Measurements from ENCODE around the gene RGS7. TPM values are rescaled to one million over a fixed set of nuclear protein-coding genes. Genes with fewer than 3 reads are reported as not detected.

RGS7 gene
- total and polyA plus RNA-seq, 10 of the 15 experiments (the other 5 are each of a cell fraction or from before 2014, with no cell fraction given): not detected

DNA sequence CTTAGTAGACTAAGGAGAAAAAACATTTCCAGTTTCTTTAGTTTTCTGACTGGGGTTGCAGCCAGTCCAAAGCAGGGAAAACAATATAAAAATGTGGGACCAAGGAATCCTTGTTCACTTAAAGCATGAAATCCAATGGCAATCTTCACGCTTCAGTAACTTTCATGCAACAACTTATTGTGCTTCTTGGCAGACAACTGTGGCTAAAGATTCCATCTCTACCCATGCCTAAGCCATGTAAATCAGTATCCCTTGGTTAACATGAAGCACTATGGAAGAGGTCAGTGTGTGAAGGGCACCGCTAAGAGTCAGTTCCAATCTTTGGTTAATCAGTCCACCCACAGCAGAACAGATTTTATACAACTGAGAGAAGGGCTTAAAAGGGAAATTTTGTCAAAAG lies 543.3 kb downstream of the RGS7 start:
- CTCF ChIA-PET: no interaction called here
- no peaks in the 10 kb centered on the region for H3K4me1 ChIP-seq (ENCODE audit: control insufficient read depth, insufficient read depth, low read length)

DNA sequence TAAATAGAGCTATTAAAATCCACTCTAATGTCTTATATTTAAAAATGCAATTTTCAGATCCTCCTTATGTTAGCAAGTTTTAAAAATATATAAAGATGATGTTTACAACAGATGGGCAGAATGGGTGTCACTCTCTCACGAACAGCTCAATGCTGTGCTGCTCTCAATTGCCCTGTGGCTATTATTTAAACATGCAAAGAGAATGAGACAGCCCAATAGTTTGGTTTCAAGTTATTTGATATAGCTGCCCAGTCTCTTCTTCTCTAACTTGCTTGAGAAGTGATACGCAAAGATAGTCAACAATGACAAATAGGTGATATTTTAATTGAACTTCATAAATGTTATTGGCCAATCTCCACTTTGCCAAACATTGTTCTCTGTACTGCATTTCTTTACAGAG lies 545.7 kb downstream of the RGS7 start:
- no peak overlapping the region for H3K4me2 ChIP-seq (ENCODE audit: control insufficient read depth, insufficient read depth)
- H3K36me3 ChIP-seq (ENCODE audit: control insufficient read depth in 2 of 2, insufficient read depth in 2 of 2, low read length in 1 of 2): no peaks in the 10 kb centered on the region
- H3K4me3 ChIP-seq: no peak overlapping the region
- in situ Hi-C loops (cut with MboI) (no loop called here), intact Hi-C loops (cut with micrococcal nuclease; ENCODE audit: unreplicated experiment) (no loop called here)
- H4K20me1 ChIP-seq (ENCODE audit: control insufficient read depth, insufficient read depth): no peaks in the 10 kb centered on the region
- ChIA-PET RAD21 (ENCODE audit: unreplicated experiment) (no interaction called here), POLR2A (no interaction called here), CTCF (interaction anchor here (1.0 kb wide), 1 partner anchor 118 kb away, joined by 3 read pairs; no protein-coding TSS in a partner anchor), SMC1A (ENCODE audit: uncharacterized antibody, unreplicated experiment) (no interaction called here)
- H3K4me1 ChIP-seq (ENCODE audit: control insufficient read depth, insufficient read depth, low read length): no peaks in the 10 kb centered on the region
- FAIRE-seq (no peak), ATAC-seq (no peak), DNase-seq (ENCODE audit: low read depth, low spot score) (no peak)
- no peak overlapping the region for H3K27ac ChIP-seq (ENCODE audit: control insufficient read depth, insufficient read depth)
- no TSS peak for BruUV-seq (replicated peaks)
- H2AFZ ChIP-seq (ENCODE audit: control insufficient read depth, low read depth, low read length): no peak overlapping the region
- 44% methylated on average over 2 of the region's 2 CpGs for WGBS (ENCODE audit: insufficient coverage, insufficient replicate concordance, low lambda C conversion rate, missing lambda C conversion rate)
- H3K9ac ChIP-seq (ENCODE audit: control insufficient read depth, insufficient read depth, low read length): no peak overlapping the region
- H3K79me2 ChIP-seq (ENCODE audit: control insufficient read depth, insufficient read depth, low read length): no peaks in the 10 kb centered on the region
- no peaks in the 10 kb centered on the region for H3K27me3 ChIP-seq (replicated peaks in 1 of 2; ENCODE audit: control insufficient read depth in 2 of 2, insufficient read depth in 2 of 2, low read length in 1 of 2)
- H3K9me3 ChIP-seq (replicated peaks; ENCODE audit: control insufficient read depth, insufficient read depth, low read length): no peaks in the 10 kb centered on the region
- TF ChIP-seq RBBP5 (conservative IDR thresholded peaks at IDR 0.05) (no peak), POLR2A (IDR thresholded peaks at IDR 0.05; ENCODE audit: low read depth, low read length) (no peak), CBX3 (IDR thresholded peaks at IDR 0.05; ENCODE audit: borderline replicate concordance, low read depth) (no peak)
- TF ChIP-seq, protein P1, sequence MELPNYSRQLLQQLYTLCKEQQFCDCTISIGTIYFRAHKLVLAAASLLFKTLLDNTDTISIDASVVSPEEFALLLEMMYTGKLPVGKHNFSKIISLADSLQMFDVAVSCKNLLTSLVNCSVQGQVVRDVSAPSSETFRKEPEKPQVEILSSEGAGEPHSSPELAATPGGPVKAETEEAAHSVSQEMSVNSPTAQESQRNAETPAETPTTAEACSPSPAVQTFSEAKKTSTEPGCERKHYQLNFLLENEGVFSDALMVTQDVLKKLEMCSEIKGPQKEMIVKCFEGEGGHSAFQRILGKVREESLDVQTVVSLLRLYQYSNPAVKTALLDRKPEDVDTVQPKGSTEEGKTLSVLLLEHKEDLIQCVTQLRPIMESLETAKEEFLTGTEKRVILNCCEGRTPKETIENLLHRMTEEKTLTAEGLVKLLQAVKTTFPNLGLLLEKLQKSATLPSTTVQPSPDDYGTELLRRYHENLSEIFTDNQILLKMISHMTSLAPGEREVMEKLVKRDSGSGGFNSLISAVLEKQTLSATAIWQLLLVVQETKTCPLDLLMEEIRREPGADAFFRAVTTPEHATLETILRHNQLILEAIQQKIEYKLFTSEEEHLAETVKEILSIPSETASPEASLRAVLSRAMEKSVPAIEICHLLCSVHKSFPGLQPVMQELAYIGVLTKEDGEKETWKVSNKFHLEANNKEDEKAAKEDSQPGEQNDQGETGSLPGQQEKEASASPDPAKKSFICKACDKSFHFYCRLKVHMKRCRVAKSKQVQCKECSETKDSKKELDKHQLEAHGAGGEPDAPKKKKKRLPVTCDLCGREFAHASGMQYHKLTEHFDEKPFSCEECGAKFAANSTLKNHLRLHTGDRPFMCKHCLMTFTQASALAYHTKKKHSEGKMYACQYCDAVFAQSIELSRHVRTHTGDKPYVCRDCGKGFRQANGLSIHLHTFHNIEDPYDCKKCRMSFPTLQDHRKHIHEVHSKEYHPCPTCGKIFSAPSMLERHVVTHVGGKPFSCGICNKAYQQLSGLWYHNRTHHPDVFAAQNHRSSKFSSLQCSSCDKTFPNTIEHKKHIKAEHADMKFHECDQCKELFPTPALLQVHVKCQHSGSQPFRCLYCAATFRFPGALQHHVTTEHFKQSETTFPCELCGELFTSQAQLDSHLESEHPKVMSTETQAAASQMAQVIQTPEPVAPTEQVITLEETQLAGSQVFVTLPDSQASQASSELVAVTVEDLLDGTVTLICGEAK (IDR thresholded peaks at IDR 0.05; ENCODE audit: borderline replicate concordance): no peak
- TF ChIP-seq, protein P2, sequence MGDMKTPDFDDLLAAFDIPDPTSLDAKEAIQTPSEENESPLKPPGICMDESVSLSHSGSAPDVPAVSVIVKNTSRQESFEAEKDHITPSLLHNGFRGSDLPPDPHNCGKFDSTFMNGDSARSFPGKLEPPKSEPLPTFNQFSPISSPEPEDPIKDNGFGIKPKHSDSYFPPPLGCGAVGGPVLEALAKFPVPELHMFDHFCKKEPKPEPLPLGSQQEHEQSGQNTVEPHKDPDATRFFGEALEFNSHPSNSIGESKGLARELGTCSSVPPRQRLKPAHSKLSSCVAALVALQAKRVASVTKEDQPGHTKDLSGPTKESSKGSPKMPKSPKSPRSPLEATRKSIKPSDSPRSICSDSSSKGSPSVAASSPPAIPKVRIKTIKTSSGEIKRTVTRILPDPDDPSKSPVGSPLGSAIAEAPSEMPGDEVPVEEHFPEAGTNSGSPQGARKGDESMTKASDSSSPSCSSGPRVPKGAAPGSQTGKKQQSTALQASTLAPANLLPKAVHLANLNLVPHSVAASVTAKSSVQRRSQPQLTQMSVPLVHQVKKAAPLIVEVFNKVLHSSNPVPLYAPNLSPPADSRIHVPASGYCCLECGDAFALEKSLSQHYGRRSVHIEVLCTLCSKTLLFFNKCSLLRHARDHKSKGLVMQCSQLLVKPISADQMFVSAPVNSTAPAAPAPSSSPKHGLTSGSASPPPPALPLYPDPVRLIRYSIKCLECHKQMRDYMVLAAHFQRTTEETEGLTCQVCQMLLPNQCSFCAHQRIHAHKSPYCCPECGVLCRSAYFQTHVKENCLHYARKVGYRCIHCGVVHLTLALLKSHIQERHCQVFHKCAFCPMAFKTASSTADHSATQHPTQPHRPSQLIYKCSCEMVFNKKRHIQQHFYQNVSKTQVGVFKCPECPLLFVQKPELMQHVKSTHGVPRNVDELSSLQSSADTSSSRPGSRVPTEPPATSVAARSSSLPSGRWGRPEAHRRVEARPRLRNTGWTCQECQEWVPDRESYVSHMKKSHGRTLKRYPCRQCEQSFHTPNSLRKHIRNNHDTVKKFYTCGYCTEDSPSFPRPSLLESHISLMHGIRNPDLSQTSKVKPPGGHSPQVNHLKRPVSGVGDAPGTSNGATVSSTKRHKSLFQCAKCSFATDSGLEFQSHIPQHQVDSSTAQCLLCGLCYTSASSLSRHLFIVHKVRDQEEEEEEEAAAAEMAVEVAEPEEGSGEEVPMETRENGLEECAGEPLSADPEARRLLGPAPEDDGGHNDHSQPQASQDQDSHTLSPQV (IDR thresholded peaks at IDR 0.05): no peak

More for the DNA sequence above, 543.3 kb downstream of the RGS7 start:
- 19% methylated on average over 2 of the region's 2 CpGs for WGBS (ENCODE audit: insufficient coverage, insufficient replicate concordance, low lambda C conversion rate, missing lambda C conversion rate)
- no peaks in the 10 kb centered on the region for H3K36me3 ChIP-seq (ENCODE audit: control insufficient read depth in 2 of 2, insufficient read depth in 2 of 2, low read length in 1 of 2)
- BruUV-seq (replicated peaks): no TSS peak
- H3K4me2 ChIP-seq (ENCODE audit: control insufficient read depth, insufficient read depth): no peak overlapping the region
- DNase-seq (ENCODE audit: low read depth, low spot score) (no peak), ATAC-seq (no peak), FAIRE-seq (no peak)
- no peaks in the 10 kb centered on the region for H4K20me1 ChIP-seq (ENCODE audit: control insufficient read depth, insufficient read depth)
- in situ Hi-C loops (cut with MboI): no loop called here
- H3K79me2 ChIP-seq (ENCODE audit: control insufficient read depth, insufficient read depth, low read length): no peaks in the 10 kb centered on the region
- H3K9ac ChIP-seq (ENCODE audit: control insufficient read depth, insufficient read depth, low read length): no peak overlapping the region
- no peak overlapping the region for H2AFZ ChIP-seq (ENCODE audit: control insufficient read depth, low read depth, low read length)
- TF ChIP-seq, protein P3, sequence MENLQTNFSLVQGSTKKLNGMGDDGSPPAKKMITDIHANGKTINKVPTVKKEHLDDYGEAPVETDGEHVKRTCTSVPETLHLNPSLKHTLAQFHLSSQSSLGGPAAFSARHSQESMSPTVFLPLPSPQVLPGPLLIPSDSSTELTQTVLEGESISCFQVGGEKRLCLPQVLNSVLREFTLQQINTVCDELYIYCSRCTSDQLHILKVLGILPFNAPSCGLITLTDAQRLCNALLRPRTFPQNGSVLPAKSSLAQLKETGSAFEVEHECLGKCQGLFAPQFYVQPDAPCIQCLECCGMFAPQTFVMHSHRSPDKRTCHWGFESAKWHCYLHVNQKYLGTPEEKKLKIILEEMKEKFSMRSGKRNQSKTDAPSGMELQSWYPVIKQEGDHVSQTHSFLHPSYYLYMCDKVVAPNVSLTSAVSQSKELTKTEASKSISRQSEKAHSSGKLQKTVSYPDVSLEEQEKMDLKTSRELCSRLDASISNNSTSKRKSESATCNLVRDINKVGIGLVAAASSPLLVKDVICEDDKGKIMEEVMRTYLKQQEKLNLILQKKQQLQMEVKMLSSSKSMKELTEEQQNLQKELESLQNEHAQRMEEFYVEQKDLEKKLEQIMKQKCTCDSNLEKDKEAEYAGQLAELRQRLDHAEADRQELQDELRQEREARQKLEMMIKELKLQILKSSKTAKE (IDR thresholded peaks at IDR 0.05; ENCODE audit: low read depth, poor library complexity, severe bottlenecking): no peak
- TF ChIP-seq PAX5 (IDR thresholded peaks at IDR 0.05; ENCODE audit: borderline replicate concordance, low read depth, low read length): peak; percentile 51; the same call in 1 of the 2 replicates
- ChIA-PET SMC1A (ENCODE audit: uncharacterized antibody, unreplicated experiment) (no interaction called here), POLR2A (no interaction called here), RAD21 (ENCODE audit: unreplicated experiment) (no interaction called here)
- no peak overlapping the region for H3K4me3 ChIP-seq
- intact Hi-C loops (cut with micrococcal nuclease; ENCODE audit: unreplicated experiment): no loop called here
- H3K27ac ChIP-seq (ENCODE audit: control insufficient read depth, insufficient read depth): no peak overlapping the region
- no peaks in the 10 kb centered on the region for H3K27me3 ChIP-seq (replicated peaks in 1 of 2; ENCODE audit: control insufficient read depth in 2 of 2, insufficient read depth in 2 of 2, low read length in 1 of 2)
- H3K9me3 ChIP-seq (replicated peaks; ENCODE audit: control insufficient read depth, insufficient read depth, low read length): no peaks in the 10 kb centered on the region

Measured in GM12878 (cell line).